K562 (cell line): Measurements from ENCODE around the gene DKKL1. TPM values are rescaled to one million over a fixed set of nuclear protein-coding genes. Genes with fewer than 3 reads are reported as not detected.

Source experiments
- ARID4B ChIP-seq: sonication (generic); formaldehyde crosslinking; IDR thresholded peaks from 2 replicates; pipeline ENCODE4 v1.8.0; 2022; ENCODE audit warnings: mild to moderate bottlenecking, missing genetic modification reagents
- FOXK2 ChIP-seq, 2 experiments: fragments of 450-650 bp; IDR thresholded peaks in 1 of 2; conservative IDR thresholded peaks in 1 of 2; 2 replicates each; pipeline ENCODE4 v1.6.1; 2016; ENCODE audit warnings: low read depth in 2 of 2, mild to moderate bottlenecking in 1 of 2
- HDAC1 ChIP-seq, 2 experiments: fragments of 450-650 bp; IDR thresholded peaks; 2 replicates each; pipeline ENCODE4 v1.6.1; 2016 to 2017; ENCODE audit warnings: inconsistent platforms in 1 of 2, mild to moderate bottlenecking in 1 of 2, moderate library complexity in 1 of 2
- ZNF134 ChIP-seq: fragments of 250-450 bp; sonication (Bioruptor Pico); conservative IDR thresholded peaks from 2 replicates; pipeline ENCODE4 v1.4.0; 2020
- polyA plus RNA-seq, 8 experiments: library from polyadenylated mRNA; depleted of rRNA in 4 of 8; stranded (reverse) in 5 of 8; unstranded in 3 of 8; fragments of >200 nt; fragmentation: Nextera tagmentation in 2 of 8; fragmentation: Illumina TruSeq in 1 of 8; extraction: Ambion mirVana in 2 of 8; extraction: Trizol in 1 of 8; gene quantifications; 2 replicates each; pipeline versions ENCODE4 v1.2.1 to v1.2.3, GENCODE V29; 2011 to 2014; ENCODE audit warnings: inconsistent platforms in 1 of 8, missing spikeins in 1 of 8
- total RNA-seq, 7 experiments: library from RNA; depleted of rRNA in 6 of 7; stranded (reverse); fragments of >200 nt in 6 of 7; fragmentation: Illumina TruSeq in 2 of 7; extraction: Trizol in 2 of 7; gene quantifications; 2 replicates each; pipeline versions ENCODE4 v1.2.1 to v1.2.3, GENCODE V29; 2011 to 2021; ENCODE audit warnings: low replicate concordance in 1 of 7

DKKL1 gene
- total and polyA plus RNA-seq, 9 of the 15 experiments (the other 6 are each of a cell fraction or from before 2014, with no cell fraction given), result 0.15 to 1.7 (median 0.52) TPM

GRCh38 chr19:49395581-49396407, 32.1 kb downstream of the DKKL1 start (continued):
- TF ChIP-seq HDAC1 (IDR thresholded peaks at IDR 0.05), result 0 out of 4 replicates have a peak, but pooled peaks of 1 of the 2 experiments have one; percentile 14
- TF ChIP-seq ARID4B, result no peak
- TF ChIP-seq FOXK2 (conservative IDR thresholded peaks at IDR 0.05 in 1 of 2, IDR thresholded peaks at IDR 0.05 in 1 of 2; ENCODE audit: low read depth in 2 of 2), result no peak
- no peak for TF ChIP-seq ZNF134 (CRISPR knock-in tag)
